ENCODE data around the gene PUS3. TPM values are rescaled to one million over a fixed set of nuclear protein-coding genes. Genes with fewer than 3 reads are reported as not detected.
A peak's percentile ranks its signal among the peaks of the same experiment; 100 is the strongest.

The PUS3 gene
- total RNA-seq, 1 donor from 2014 or later, result 13.1 TPM

DNA sequence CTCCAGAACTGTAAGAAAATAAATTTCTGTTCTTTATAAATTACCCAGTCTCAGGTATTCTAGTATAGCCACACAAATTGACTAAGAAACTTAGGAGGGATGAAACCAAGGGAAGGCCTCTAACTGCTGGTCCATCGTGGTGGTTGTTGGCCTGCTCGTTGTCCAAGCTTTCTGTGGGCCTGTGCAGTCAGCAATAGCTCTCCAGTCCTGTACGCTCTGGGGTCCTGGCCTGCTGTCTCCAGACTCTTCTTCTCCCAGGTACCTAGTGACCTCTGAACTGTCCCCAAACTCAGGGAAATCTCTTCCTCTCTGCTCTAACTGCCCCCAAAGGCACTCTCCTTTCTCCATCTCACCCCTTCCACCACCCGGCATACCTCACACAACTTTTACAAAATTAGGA lies 37.1 kb upstream of the PUS3 start:
- H3K4me3 Mint-ChIP-seq (ENCODE audit: unreplicated experiment), result no peak overlapping the region
- TF ChIP-seq, protein P1, sequence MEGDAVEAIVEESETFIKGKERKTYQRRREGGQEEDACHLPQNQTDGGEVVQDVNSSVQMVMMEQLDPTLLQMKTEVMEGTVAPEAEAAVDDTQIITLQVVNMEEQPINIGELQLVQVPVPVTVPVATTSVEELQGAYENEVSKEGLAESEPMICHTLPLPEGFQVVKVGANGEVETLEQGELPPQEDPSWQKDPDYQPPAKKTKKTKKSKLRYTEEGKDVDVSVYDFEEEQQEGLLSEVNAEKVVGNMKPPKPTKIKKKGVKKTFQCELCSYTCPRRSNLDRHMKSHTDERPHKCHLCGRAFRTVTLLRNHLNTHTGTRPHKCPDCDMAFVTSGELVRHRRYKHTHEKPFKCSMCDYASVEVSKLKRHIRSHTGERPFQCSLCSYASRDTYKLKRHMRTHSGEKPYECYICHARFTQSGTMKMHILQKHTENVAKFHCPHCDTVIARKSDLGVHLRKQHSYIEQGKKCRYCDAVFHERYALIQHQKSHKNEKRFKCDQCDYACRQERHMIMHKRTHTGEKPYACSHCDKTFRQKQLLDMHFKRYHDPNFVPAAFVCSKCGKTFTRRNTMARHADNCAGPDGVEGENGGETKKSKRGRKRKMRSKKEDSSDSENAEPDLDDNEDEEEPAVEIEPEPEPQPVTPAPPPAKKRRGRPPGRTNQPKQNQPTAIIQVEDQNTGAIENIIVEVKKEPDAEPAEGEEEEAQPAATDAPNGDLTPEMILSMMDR (IDR thresholded peaks at IDR 0.05; ENCODE audit: unreplicated experiment), result no peak
- H3K4me1 Mint-ChIP-seq (ENCODE audit: unreplicated experiment), result peaks cover 24% of the 10 kb centered on the region
- H3K27ac Mint-ChIP-seq (ENCODE audit: unreplicated experiment), result no peak overlapping the region
- no peaks in the 10 kb centered on the region for H3K9me3 Mint-ChIP-seq (ENCODE audit: unreplicated experiment)
- no peak for DNase-seq (ENCODE audit: low spot score)
- H3K36me3 Mint-ChIP-seq (ENCODE audit: low read depth, unreplicated experiment), result no peaks in the 10 kb centered on the region
- H3K27me3 Mint-ChIP-seq (ENCODE audit: unreplicated experiment), result peaks cover 2% of the 10 kb centered on the region

DNA sequence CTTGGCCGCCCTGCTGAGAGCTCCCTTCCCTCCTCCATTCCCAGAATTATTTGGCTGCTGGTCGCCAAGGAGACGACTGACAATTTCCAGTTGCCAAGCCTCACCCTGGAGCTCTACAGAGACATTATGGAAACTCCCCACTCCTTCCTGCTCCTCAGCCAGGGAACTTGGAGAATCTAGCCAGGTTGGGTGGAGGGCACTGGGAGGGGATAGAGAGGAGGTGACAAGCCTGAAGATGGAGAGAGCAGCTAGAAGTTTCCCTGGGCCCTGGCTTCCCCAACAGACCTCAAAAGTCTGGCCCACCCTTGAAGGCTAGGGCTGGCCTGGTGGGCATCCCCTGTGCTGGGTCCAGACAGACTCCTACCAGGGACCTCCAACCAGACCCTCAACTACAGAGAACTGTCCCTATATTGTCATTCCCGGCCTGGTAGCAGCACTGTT lies 36.1 kb upstream of the PUS3 start:
- TF ChIP-seq, protein P1 (IDR thresholded peaks at IDR 0.05; ENCODE audit: unreplicated experiment), result no peak
- no peak for DNase-seq (ENCODE audit: low spot score)
- Mint-ChIP-seq H3K9me3 (ENCODE audit: unreplicated experiment) (no peaks in the 10 kb centered on the region), H3K4me1 (ENCODE audit: unreplicated experiment) (peaks cover 24% of the 10 kb centered on the region), H3K4me3 (ENCODE audit: unreplicated experiment) (no peak overlapping the region), H3K27ac (ENCODE audit: unreplicated experiment) (peak overlapping the region; percentile 28), H3K27me3 (ENCODE audit: unreplicated experiment) (peaks cover 2% of the 10 kb centered on the region), H3K36me3 (ENCODE audit: low read depth, unreplicated experiment) (no peaks in the 10 kb centered on the region)

DNA sequence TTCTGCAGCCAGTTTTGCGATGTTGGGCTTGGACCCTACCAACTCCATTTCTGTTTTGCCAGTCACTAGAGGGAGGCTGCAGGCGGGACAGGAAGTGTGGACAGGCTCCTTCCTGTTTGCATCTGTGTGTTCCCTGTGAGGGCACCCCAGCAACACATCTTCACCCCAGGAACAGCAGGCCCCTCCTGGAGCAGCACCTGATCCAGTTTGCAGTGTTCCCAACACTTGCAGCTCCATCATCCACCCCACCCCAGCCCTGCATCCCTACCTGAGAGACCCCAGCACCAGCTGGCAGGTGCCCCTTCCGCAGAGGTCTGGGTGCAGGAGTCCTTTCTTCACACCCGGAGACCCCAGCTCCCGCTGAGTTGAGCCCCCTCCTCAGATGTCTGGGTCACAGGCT lies 35.4 kb upstream of the PUS3 start:
- DNase-seq (ENCODE audit: low spot score), result no peak
- no peak overlapping the region for H3K4me3 Mint-ChIP-seq (ENCODE audit: unreplicated experiment)
- H3K27ac Mint-ChIP-seq (ENCODE audit: unreplicated experiment), result no peak overlapping the region
- H3K27me3 Mint-ChIP-seq (ENCODE audit: unreplicated experiment), result peaks cover 3% of the 10 kb centered on the region
- H3K4me1 Mint-ChIP-seq (ENCODE audit: unreplicated experiment), result peaks cover 24% of the 10 kb centered on the region
- TF ChIP-seq, protein P1 (IDR thresholded peaks at IDR 0.05; ENCODE audit: unreplicated experiment), result no peak
- H3K36me3 Mint-ChIP-seq (ENCODE audit: low read depth, unreplicated experiment), result no peaks in the 10 kb centered on the region
- no peaks in the 10 kb centered on the region for H3K9me3 Mint-ChIP-seq (ENCODE audit: unreplicated experiment)

DNA sequence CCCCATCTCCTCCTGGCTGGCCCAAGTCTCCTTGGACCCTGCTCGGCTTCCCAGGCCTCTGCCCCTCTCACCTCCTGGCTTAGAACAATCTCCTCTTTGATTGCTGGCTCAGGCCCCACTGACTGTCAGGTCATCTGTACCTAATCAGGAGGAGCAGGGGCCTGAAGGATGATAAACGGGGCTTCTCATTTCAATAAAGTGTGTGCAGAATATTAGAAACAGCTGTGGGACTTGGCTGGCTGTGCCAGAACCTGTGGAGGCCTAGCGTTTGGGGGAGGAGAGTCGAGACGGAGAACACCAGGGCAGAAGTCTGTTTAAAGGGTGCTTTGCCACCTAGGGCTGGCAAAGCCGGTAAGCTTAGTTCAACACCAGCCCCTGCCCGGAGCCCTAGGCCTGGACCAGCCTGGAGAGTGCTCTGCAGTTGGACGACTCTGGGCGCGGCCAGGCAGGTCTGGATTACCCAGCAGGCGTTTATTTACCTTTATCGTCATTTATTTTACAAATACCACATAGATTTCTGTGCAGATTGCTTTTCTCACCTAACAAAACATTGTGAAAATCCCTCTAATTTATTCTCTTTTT lies 32.7 kb upstream of the PUS3 start:
- no peak for DNase-seq (ENCODE audit: low spot score)
- Mint-ChIP-seq H3K36me3 (ENCODE audit: low read depth, unreplicated experiment) (no peaks in the 10 kb centered on the region), H3K4me3 (ENCODE audit: unreplicated experiment) (no peak overlapping the region), H3K27ac (ENCODE audit: unreplicated experiment) (no peak overlapping the region), H3K9me3 (ENCODE audit: unreplicated experiment) (no peaks in the 10 kb centered on the region), H3K27me3 (ENCODE audit: unreplicated experiment) (peaks cover 5% of the 10 kb centered on the region), H3K4me1 (ENCODE audit: unreplicated experiment) (peaks cover 9% of the 10 kb centered on the region)
- TF ChIP-seq, protein P1 (IDR thresholded peaks at IDR 0.05; ENCODE audit: unreplicated experiment), result no peak

- no peak overlapping the region for H3K4me3 Mint-ChIP-seq (ENCODE audit: unreplicated experiment)
- peaks cover 9% of the 10 kb centered on the region for H3K4me1 Mint-ChIP-seq (ENCODE audit: unreplicated experiment)
- H3K36me3 Mint-ChIP-seq (ENCODE audit: low read depth, unreplicated experiment), result no peaks in the 10 kb centered on the region
- TF ChIP-seq, protein P1 (IDR thresholded peaks at IDR 0.05; ENCODE audit: unreplicated experiment), result no peak
- peaks cover 5% of the 10 kb centered on the region for H3K27me3 Mint-ChIP-seq (ENCODE audit: unreplicated experiment)
- H3K9me3 Mint-ChIP-seq (ENCODE audit: unreplicated experiment), result no peaks in the 10 kb centered on the region
- no peak overlapping the region for H3K27ac Mint-ChIP-seq (ENCODE audit: unreplicated experiment)
- no peak for DNase-seq (ENCODE audit: low spot score)
These were observed 32.0 kb upstream of the PUS3 start for GRCh38 chr11:125935056-125935455.

All from endothelial cell (in vitro differentiated cells).